ENCODE measurements around the gene PCDH9.

PCDH9 gene

GRCh38 chr13:67155898-67156722 lies 74.0 kb downstream of the PCDH9 start:
- DNase-seq (ENCODE audit: low spot score), result peak; percentile 11
- H3K36me3 ChIP-seq (replicated peaks in 1 of 2; ENCODE audit: control insufficient read depth in 2 of 2, insufficient read depth in 2 of 2, low read length in 2 of 2), result no peaks in the 10 kb centered on the region
- no peak overlapping the region for H3K9ac ChIP-seq (ENCODE audit: low read depth, low read length, poor library complexity)
- peaks cover 0 to 6% of the 10 kb centered on the region in 2 donors for H3K9me3 ChIP-seq (replicated peaks in 1 of 2; ENCODE audit: control insufficient read depth in 2 of 2, insufficient read depth in 1 of 2, low read depth in 1 of 2, low read length in 2 of 2)
- no peak overlapping the region for H4K8ac ChIP-seq (ENCODE audit: low read depth, low read length)
- H3K14ac ChIP-seq (ENCODE audit: low read length), result no peak overlapping the region
- peak overlapping the region; percentile 37 for H2AFZ ChIP-seq (ENCODE audit: low read length)
- H2BK12ac ChIP-seq (ENCODE audit: low read length), result no peak overlapping the region
- no peak overlapping the region for H2BK15ac ChIP-seq (ENCODE audit: low read length)
- no peak overlapping the region for H2BK5ac ChIP-seq (ENCODE audit: low read length)
- H2AK5ac ChIP-seq (ENCODE audit: low read depth, low read length), result no peak overlapping the region
- no peaks in the 10 kb centered on the region for H3K27me3 ChIP-seq (ENCODE audit: control insufficient read depth in 3 of 3, insufficient read depth in 3 of 3, low read depth in 1 of 3, low read length in 3 of 3)
- no peak overlapping the region for H3K4me3 ChIP-seq (ENCODE audit: low read length in 2 of 2)
- H3K4me1 ChIP-seq (ENCODE audit: control insufficient read depth in 2 of 2, insufficient read depth in 1 of 2, low read depth in 1 of 2, low read length in 2 of 2), result peaks cover 0 to 3% of the 10 kb centered on the region in 2 donors
- H3K4me2 ChIP-seq (ENCODE audit: insufficient read depth, low read length, poor library complexity, severe bottlenecking), result no peak overlapping the region
- H3K18ac ChIP-seq (ENCODE audit: low read length), result peak overlapping the region; percentile 55
- H3K4ac ChIP-seq (ENCODE audit: low read length), result no peak overlapping the region
- no peak overlapping the region for H3K27ac ChIP-seq (replicated peaks; ENCODE audit: low read length)
- H2BK120ac ChIP-seq (ENCODE audit: low read depth, low read length), result no peak overlapping the region
- H3K79me1 ChIP-seq (ENCODE audit: low read depth, low read length), result no peaks in the 10 kb centered on the region
- no CpG with 5 or more reads among the region's 24 CpGs for WGBS, 2 donors (ENCODE audit: extremely low coverage in 2 of 2, insufficient read length in 2 of 2, insufficient replicate concordance in 1 of 2)
- H3K23ac ChIP-seq (ENCODE audit: low read depth, low read length, poor library complexity), result no peak overlapping the region
- no peak overlapping the region for H4K91ac ChIP-seq (ENCODE audit: low read depth, low read length, poor library complexity)

- H3K36me3 ChIP-seq (replicated peaks in 1 of 2; ENCODE audit: control insufficient read depth in 2 of 2, insufficient read depth in 2 of 2, low read length in 2 of 2), result no peaks in the 10 kb centered on the region
- no peak overlapping the region for H3K4me3 ChIP-seq (ENCODE audit: low read length in 2 of 2)
- peaks cover 0 to 6% of the 10 kb centered on the region in 2 donors for H3K9me3 ChIP-seq (replicated peaks in 1 of 2; ENCODE audit: control insufficient read depth in 2 of 2, insufficient read depth in 1 of 2, low read depth in 1 of 2, low read length in 2 of 2)
- H4K91ac ChIP-seq (ENCODE audit: low read depth, low read length, poor library complexity), result no peak overlapping the region
- no peak overlapping the region for H3K18ac ChIP-seq (ENCODE audit: low read length)
- H3K27me3 ChIP-seq (ENCODE audit: control insufficient read depth in 3 of 3, insufficient read depth in 3 of 3, low read depth in 1 of 3, low read length in 3 of 3), result no peaks in the 10 kb centered on the region
- H3K23ac ChIP-seq (ENCODE audit: low read depth, low read length, poor library complexity), result no peak overlapping the region
- peaks cover 5 to 9% of the 10 kb centered on the region in 2 donors for H3K4me1 ChIP-seq (ENCODE audit: control insufficient read depth in 2 of 2, insufficient read depth in 1 of 2, low read depth in 1 of 2, low read length in 2 of 2)
- no peak overlapping the region for H3K4me2 ChIP-seq (ENCODE audit: insufficient read depth, low read length, poor library complexity, severe bottlenecking)
- H3K27ac ChIP-seq (replicated peaks; ENCODE audit: low read length), result no peak overlapping the region
- no peak overlapping the region for H3K14ac ChIP-seq (ENCODE audit: low read length)
- no CpG with 5 or more reads among the region's 2 CpGs for WGBS, 2 donors (ENCODE audit: extremely low coverage in 2 of 2, insufficient read length in 2 of 2, insufficient replicate concordance in 1 of 2)
- no peak overlapping the region for H2BK12ac ChIP-seq (ENCODE audit: low read length)
- H2BK120ac ChIP-seq (ENCODE audit: low read depth, low read length), result no peak overlapping the region
- no peaks in the 10 kb centered on the region for H3K79me1 ChIP-seq (ENCODE audit: low read depth, low read length)
- no peak for DNase-seq (ENCODE audit: low spot score)
- no peak overlapping the region for H2BK5ac ChIP-seq (ENCODE audit: low read length)
- no peak overlapping the region for H2AFZ ChIP-seq (ENCODE audit: low read length)
- H2AK5ac ChIP-seq (ENCODE audit: low read depth, low read length), result no peak overlapping the region
- no peak overlapping the region for H2BK15ac ChIP-seq (ENCODE audit: low read length)
- H3K9ac ChIP-seq (ENCODE audit: low read depth, low read length, poor library complexity), result no peak overlapping the region
- H3K4ac ChIP-seq (ENCODE audit: low read length), result no peak overlapping the region
- no peak overlapping the region for H4K8ac ChIP-seq (ENCODE audit: low read depth, low read length)
These were observed 78.1 kb downstream of the PCDH9 start for GRCh38 chr13:67152085-67152484.

- Histone ChIP-seq H2BK120ac (ENCODE audit: low read depth, low read length) (no peak overlapping the region), H2BK12ac (ENCODE audit: low read length) (no peak overlapping the region), H2BK5ac (ENCODE audit: low read length) (no peak overlapping the region), H3K14ac (ENCODE audit: low read length) (no peak overlapping the region), H3K79me1 (ENCODE audit: low read depth, low read length) (no peaks in the 10 kb centered on the region), H4K8ac (ENCODE audit: low read depth, low read length) (no peak overlapping the region), H3K4ac (ENCODE audit: low read length) (no peak overlapping the region), H3K27me3 (ENCODE audit: control insufficient read depth in 3 of 3, insufficient read depth in 3 of 3, low read depth in 1 of 3, low read length in 3 of 3) (no peaks in the 10 kb centered on the region), H3K23ac (ENCODE audit: low read depth, low read length, poor library complexity) (no peak overlapping the region), H2BK15ac (ENCODE audit: low read length) (no peak overlapping the region), H3K4me2 (ENCODE audit: insufficient read depth, low read length, poor library complexity, severe bottlenecking) (no peak overlapping the region), H2AFZ (ENCODE audit: low read length) (no peak overlapping the region), H2AK5ac (ENCODE audit: low read depth, low read length) (no peak overlapping the region), H3K9me3 (replicated peaks in 1 of 2; ENCODE audit: control insufficient read depth in 2 of 2, insufficient read depth in 1 of 2, low read depth in 1 of 2, low read length in 2 of 2) (peaks cover 0 to 6% of the 10 kb centered on the region in 2 donors), H3K4me3 (ENCODE audit: low read length in 2 of 2) (no peak overlapping the region), H3K4me1 (ENCODE audit: control insufficient read depth in 2 of 2, insufficient read depth in 1 of 2, low read depth in 1 of 2, low read length in 2 of 2) (peaks cover 5 to 13% of the 10 kb centered on the region in 2 donors), H3K9ac (ENCODE audit: low read depth, low read length, poor library complexity) (no peak overlapping the region), H3K18ac (ENCODE audit: low read length) (no peak overlapping the region), H4K91ac (ENCODE audit: low read depth, low read length, poor library complexity) (no peak overlapping the region), H3K27ac (replicated peaks; ENCODE audit: low read length) (no peak overlapping the region), H3K36me3 (replicated peaks in 1 of 2; ENCODE audit: control insufficient read depth in 2 of 2, insufficient read depth in 2 of 2, low read length in 2 of 2) (no peaks in the 10 kb centered on the region)
- DNase-seq (ENCODE audit: low spot score), result no peak
These were observed 78.5 kb downstream of the PCDH9 start for GRCh38 chr13:67151652-67152051.

- Histone ChIP-seq H3K9me3 (replicated peaks in 1 of 2; ENCODE audit: control insufficient read depth in 2 of 2, insufficient read depth in 1 of 2, low read depth in 1 of 2, low read length in 2 of 2) (no peaks in the 10 kb centered on the region), H3K4ac (ENCODE audit: low read length) (no peak overlapping the region), H2AK5ac (ENCODE audit: low read depth, low read length) (no peak overlapping the region), H2BK5ac (ENCODE audit: low read length) (no peak overlapping the region), H2BK15ac (ENCODE audit: low read length) (no peak overlapping the region), H3K27me3 (ENCODE audit: control insufficient read depth in 3 of 3, insufficient read depth in 3 of 3, low read depth in 1 of 3, low read length in 3 of 3) (no peaks in the 10 kb centered on the region), H3K79me1 (ENCODE audit: low read depth, low read length) (no peaks in the 10 kb centered on the region), H3K23ac (ENCODE audit: low read depth, low read length, poor library complexity) (no peak overlapping the region), H3K36me3 (replicated peaks in 1 of 2; ENCODE audit: control insufficient read depth in 2 of 2, insufficient read depth in 2 of 2, low read length in 2 of 2) (no peaks in the 10 kb centered on the region), H4K8ac (ENCODE audit: low read depth, low read length) (no peak overlapping the region), H2AFZ (ENCODE audit: low read length) (no peak overlapping the region), H3K27ac (replicated peaks; ENCODE audit: low read length) (no peak overlapping the region), H2BK120ac (ENCODE audit: low read depth, low read length) (no peak overlapping the region), H3K14ac (ENCODE audit: low read length) (no peak overlapping the region), H2BK12ac (ENCODE audit: low read length) (no peak overlapping the region), H3K4me1 (ENCODE audit: control insufficient read depth in 2 of 2, insufficient read depth in 1 of 2, low read depth in 1 of 2, low read length in 2 of 2) (peaks cover 2 to 20% of the 10 kb centered on the region in 2 donors), H4K91ac (ENCODE audit: low read depth, low read length, poor library complexity) (no peak overlapping the region), H3K4me2 (ENCODE audit: insufficient read depth, low read length, poor library complexity, severe bottlenecking) (no peak overlapping the region), H3K18ac (ENCODE audit: low read length) (no peak overlapping the region), H3K9ac (ENCODE audit: low read depth, low read length, poor library complexity) (no peak overlapping the region), H3K4me3 (ENCODE audit: low read length in 2 of 2) (no peak overlapping the region)
- no peak for DNase-seq (ENCODE audit: low spot score)
- no CpG with 5 or more reads among the region's 1 CpG for WGBS, 2 donors (ENCODE audit: extremely low coverage in 2 of 2, insufficient read length in 2 of 2, insufficient replicate concordance in 1 of 2)
These were observed 79.5 kb downstream of the PCDH9 start for GRCh38 chr13:67150608-67151007.

Measured in neuronal stem cell (in vitro differentiated cells).